AG09309 (cell line): Measurements from ENCODE around the gene ST3GAL3.
A peak's percentile ranks its signal among the peaks of the same experiment; 100 is the strongest.

Experiments used
- DNase-seq: peaks from one replicate; pipeline ENCODE4 v3.0.0-alpha.2; 2010; ENCODE audit warnings: low read depth
- H3K4me3 ChIP-seq: 2 replicates; pipeline ENCODE4 v1.5.1; 2011; ENCODE audit warnings: mild to moderate bottlenecking, low read depth, low read length, moderate library complexity; ENCODE audit not compliant: control insufficient read depth
- CTCF ChIP-seq: IDR thresholded peaks from 2 replicates; pipeline ENCODE4 v1.5.1; 2011; ENCODE audit warnings: mild to moderate bottlenecking, low read depth, low read length, inconsistent platforms; ENCODE audit not compliant: insufficient read depth, control insufficient read depth; ENCODE audit errors: missing control alignments

ST3GAL3 gene

DNA sequence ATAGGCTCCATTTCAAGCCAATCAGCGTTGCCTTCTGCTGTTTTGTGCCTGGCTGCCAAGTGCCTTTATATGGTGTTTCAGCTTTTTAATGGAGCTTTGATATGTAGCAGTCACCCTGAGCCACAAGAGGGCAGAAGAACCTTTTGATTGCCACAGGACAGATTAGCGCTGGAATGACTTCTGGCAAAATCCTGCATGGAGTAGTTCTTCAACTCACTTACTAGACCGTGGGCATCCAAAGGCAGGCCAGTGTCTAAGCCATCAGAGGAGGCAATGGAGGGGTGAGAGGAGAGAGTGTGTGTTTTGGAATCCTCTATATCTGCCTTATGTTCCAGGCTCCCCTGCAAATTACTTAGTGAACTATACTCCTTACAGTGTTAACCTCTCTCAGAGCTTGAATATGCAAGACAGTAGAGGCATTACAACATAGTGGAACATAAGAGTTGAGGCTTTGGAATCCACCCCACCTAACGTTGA lies 56.2 kb downstream of the ST3GAL3 start:
- peak; percentile 83 for TF ChIP-seq CTCF
- DNase-seq = peak; percentile 80
- no peak overlapping the region for H3K4me3 ChIP-seq

DNA sequence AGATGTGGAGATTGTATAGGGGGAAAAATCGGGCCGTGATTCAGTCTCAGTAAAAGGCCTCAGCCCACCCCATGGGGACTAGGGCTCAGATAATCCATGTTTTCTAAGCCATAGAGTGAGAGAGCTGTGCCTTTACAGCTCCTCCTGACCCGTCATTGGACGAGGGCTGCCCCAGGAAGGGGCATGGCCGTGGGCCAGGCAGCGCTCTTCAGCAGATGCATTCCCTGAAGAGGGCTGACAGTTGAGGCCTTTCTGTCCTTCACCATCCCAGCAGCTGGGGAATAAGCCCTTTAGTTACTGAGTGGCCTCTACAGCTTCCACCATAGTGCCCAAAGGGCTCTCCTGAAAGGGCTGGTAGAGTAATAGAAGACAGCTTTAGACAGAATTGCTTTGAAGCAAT lies 57.2 kb downstream of the ST3GAL3 start:
- no peak for TF ChIP-seq CTCF
- no peak for DNase-seq

GRCh38 chr1:43766086-43766784 lies 58.9 kb downstream of the ST3GAL3 start:
- no peak for TF ChIP-seq CTCF
- no peak for DNase-seq
- H3K4me3 ChIP-seq = no peak overlapping the region

More for the DNA sequence above, 57.2 kb downstream of the ST3GAL3 start:
- no peak overlapping the region for H3K4me3 ChIP-seq

- H3K4me3 ChIP-seq = no peak overlapping the region
- no peak for TF ChIP-seq CTCF
- DNase-seq = no peak
Observed at GRCh38 chr1:43766818-43767525, 59.6 kb downstream of the ST3GAL3 start.

DNA sequence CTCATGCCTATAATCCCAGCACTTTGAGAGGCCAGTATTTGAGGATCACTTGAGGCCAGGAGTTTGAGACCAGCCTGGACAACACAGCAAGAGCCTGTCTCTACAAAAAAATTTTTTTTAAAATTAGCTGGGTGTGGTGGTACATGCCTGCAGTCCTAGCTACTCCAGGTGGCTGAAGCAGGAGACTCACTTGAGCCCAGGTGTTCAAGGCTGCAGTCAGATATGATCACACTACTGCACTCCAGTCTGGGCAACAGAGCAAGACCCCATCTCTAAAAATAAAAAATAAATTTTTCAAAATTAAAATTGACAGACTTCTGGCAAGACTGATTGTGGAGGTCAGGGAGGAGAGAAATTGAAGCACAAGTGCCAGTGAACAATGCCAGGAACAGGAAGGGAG lies 60.8 kb downstream of the ST3GAL3 start:
- no peak for TF ChIP-seq CTCF
- DNase-seq = no peak
- no peak overlapping the region for H3K4me3 ChIP-seq

DNA sequence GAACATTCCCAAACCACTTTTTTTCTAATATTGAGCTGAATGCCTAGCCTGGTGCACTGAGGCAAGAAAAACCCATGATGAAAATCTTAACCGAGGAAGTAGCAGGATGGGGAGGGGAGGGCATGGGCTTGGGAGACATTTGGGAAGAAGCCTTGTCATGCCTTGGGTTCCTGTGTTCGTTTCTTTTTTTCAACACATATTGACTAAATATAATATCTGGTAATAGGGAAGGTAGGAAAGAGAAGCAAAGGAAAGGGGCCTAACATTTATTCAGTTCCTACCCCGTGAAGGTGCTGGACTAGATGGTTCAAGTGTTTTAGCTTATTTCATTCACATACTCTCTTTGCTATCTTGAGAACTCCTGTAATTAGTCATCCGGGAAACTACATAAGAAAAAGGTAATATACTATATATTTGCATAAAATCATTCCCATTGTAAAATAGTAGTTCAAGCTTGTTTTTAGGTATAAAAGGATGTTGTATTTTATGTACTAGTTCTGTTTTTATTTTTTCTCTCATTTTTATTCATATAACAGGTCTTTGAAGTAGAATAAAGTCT lies 62.1 kb downstream of the ST3GAL3 start:
- no peak for DNase-seq
- no peak for TF ChIP-seq CTCF
- H3K4me3 ChIP-seq = no peak overlapping the region
